GM12892 (cell line): Measurements from ENCODE around the gene CDIP1.

Experiments used
- POLR2A ChIP-seq: IDR thresholded peaks from 2 replicates; pipeline ENCODE4 v1.6.1; 2011; ENCODE audit warnings: low read depth, low read length, control low read depth
- POLR2AphosphoS5 ChIP-seq: IDR thresholded peaks from 2 replicates; pipeline ENCODE4 v1.6.1; 2011; ENCODE audit warnings: low read depth, low read length, control low read depth

DNA sequence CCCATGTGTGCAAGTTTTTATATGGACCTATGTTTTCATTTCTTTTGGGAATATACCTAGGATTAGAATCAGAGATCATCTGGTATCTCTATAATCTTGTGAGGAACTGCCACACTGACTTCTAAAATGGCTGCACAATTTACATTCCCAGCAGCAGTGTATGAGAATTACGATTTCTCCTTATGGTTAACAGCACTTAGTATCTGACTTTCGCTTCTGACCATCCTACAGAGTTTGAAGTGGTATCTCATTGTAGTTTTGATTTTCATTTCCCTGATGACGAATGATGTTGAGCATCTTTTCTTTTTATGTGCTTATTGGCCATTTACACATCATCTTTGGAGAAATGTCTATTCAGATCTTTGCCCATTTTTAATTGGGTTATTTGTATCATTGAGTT is 27.6 kb upstream of the CDIP1 start:
- TF ChIP-seq POLR2AphosphoS5 (no peak), POLR2A (no peak)
